HG02973 (cell line): ENCODE data around the gene CHML.

Source experiments
- ATAC-seq: cut with Tn5 transposase; IDR thresholded peaks from one replicate; pipeline ENCODE4 v1.9.1; 2021; ENCODE audit warnings: moderate library complexity; ENCODE audit not compliant: unreplicated experiment

CHML gene

GRCh38 chr1:241624935-241625334 lies 15.2 kb downstream of the CHML start:
- ATAC-seq: no peak

DNA sequence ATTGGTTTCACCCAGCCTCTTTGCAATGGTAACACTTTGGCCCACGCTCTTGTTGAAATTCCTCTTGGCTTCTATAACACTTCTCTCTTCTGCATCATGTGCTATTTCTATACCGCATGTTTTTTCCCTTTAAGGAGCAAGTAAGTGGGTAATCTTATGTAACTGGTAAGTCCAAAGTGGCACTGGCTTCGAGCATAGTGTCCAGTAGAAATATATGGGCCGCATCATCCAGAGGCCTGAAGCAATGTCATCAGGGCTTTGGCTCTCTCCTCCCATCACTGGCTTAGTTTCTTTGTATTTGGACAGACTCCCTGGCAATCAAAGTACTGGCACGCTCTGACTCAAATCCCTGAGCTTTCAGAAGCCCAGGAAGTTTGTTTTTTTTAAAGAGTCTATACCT lies 17.5 kb downstream of the CHML start:
- ATAC-seq: no peak

DNA sequence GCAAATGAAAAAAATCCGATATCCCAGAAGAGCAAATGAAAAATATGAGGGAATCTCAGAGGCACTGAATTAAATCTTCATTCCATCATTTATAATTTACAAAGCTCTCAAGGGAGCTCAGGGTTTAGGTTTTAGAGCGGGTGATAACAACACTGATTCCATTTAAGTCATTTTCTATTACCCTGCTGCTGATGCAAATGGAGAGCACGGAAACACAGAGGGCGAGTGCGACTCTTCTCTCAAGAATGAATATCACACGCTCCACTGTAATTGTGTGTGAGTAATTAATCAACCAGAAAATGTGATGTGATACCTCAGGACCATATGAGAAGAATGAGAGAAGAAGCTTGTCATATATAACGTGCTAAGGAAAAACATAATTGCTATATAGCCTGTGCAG lies 22.7 kb downstream of the CHML start:
- no peak for ATAC-seq

DNA sequence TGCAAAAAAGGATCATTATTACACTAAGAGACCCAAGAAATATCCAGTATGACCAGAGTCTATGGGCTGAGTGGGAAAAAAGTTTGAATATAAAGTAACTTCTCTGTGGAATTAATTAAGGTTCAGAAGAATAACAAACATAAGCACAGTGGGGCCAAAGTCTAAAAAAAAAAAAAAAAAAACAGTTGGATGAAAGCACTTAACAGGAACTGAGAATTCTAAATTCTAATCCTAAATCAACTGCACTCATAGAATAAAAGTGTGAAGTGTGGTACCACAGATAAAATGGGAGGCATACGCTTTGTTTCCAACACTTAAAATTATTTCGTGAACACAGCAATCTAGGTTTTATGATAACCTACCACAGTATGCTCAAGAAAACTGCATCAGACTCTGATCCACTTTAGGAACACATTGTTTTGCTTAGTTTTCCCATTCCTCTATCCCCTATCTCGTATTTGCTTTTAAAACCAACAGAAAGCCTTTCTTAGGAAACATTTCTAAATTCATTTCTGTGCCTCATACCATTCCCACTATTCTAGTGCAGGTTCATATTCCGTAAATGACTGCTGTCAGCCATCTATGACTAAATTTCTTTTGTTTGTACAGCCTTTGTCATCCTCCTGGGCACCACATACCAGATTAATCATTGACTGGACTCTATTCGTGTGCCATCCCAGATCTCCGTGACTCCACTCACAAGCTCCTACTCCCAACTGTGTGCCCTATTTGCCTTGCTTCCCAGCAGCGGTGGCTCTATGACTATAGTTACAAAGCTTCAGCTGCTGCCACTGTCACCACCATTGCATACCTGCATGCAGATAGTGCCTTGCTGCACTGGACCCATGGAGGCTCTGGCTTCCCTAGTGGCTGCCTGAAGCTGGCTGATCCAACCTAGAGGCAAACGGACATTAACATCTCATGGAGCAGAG lies 24.9 kb downstream of the CHML start:
- no peak for ATAC-seq

DNA sequence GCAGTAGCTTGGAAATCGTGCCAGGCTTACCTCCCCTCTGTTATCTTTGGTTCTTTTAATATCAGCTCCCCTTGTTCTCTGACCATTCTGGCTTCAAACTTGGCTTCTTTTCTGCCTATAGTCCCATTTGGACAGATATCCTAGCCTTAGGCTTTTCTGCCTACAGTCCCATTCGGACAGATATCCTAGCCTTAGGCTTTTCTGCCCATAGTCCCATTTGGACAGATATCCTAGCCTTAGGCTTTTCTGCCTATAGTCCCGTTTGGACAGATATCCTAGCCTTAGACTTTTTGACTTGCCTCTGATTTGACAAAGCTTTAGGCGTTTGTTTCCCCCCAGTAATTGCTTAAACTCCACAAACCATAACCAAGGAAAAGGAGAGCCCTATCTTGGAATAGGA lies 25.6 kb downstream of the CHML start:
- ATAC-seq: no peak

DNA sequence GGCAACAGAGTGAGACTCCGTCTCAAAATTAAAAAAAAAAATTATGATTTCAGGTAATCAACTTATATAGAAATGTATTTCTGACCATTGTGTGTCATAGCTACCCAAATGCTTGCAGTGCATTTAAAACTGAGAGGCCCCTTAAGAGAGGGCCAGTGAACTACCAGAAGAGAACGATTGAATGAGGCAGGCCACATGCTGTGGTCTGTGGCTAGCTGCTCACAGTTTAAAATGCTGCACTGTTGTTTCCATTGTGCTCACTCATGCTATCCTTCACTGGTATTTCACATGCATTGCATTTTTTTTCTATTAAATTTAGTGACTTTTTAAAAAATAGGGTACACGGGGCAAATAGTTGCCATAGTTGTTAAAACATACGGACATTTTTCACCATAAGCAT lies 26.0 kb downstream of the CHML start:
- no peak for ATAC-seq

- no peak for ATAC-seq
These were observed 27.4 kb downstream of the CHML start for GRCh38 chr1:241612533-241613477.

GRCh38 chr1:241611736-241612135 lies 28.4 kb downstream of the CHML start:
- no peak for ATAC-seq

- ATAC-seq: peak; percentile 89
These were observed 29.1 kb downstream of the CHML start for GRCh38 chr1:241611063-241611462.

GRCh38 chr1:241610056-241610815 lies 29.9 kb downstream of the CHML start:
- ATAC-seq: no peak

GRCh38 chr1:241608379-241609033 lies 31.7 kb downstream of the CHML start:
- no peak for ATAC-seq

DNA sequence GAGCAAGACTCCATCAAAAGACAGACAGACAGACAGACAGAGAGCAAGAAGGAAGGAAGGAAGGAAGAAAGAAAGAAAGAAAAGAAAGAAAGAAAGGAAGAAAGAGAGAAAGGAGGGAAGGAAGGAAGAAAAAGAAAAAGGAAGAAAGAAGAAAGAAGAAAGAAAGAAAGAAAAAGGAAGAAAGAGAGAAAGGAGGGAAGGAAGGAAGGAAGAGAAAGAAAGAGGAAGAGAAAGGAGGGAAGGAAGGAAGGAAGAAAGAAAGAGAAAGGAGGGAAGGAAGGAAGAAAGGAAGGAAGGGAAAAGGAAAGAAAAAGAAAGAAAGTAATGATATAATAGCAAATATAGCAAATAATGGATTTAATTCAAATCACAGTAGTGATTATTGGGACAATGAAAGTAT lies 32.7 kb downstream of the CHML start:
- ATAC-seq: no peak

- ATAC-seq: no peak
These were observed 33.6 kb downstream of the CHML start for GRCh38 chr1:241606544-241606943.

- ATAC-seq: no peak
These were observed 34.9 kb downstream of the CHML start for GRCh38 chr1:241605146-241605805.

GRCh38 chr1:241603731-241604245 lies 36.4 kb downstream of the CHML start:
- ATAC-seq: no peak

GRCh38 chr1:241600496-241600901 lies 39.7 kb downstream of the CHML start:
- peak; percentile 87 for ATAC-seq

DNA sequence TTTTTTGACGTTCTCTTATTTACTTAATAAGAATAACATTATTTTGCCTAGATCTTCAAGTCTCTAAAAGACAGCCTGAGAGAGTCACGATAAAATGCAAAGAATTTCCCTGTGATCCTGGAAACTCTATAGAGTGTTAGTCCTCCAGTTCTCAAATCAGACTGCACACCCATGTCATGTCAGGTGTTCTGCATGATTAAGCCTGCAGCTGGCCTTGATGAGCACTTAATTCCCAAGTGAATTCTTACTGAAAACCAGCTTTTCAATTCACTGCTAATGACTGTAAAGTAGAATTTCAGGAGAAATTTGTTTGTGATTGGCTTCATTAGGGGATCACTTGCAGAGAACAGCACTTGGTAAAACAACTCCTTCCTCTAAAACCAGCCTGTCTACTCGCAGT lies 41.9 kb downstream of the CHML start:
- ATAC-seq: peak; percentile 32

DNA sequence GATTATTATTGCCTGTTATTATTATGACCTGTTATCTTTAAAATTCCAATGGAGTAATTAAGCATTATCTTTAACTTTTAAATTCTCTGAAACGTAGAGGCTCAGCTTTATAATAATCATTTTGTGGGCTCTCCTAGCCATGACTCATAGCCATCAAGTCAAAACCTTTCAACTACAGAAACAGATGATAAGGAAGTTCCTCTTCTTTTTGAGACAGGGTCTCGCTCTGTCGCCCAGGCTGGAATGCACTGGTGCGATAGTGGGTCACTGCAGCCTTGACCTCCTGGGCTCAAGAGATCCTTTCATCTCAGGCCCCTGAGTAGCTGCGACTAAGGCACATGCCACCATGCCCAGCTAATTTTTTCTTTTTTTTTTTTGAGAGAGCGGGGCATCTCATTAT lies 43.5 kb downstream of the CHML start:
- no peak for ATAC-seq

- ATAC-seq: no peak
These were observed 47.0 kb downstream of the CHML start for GRCh38 chr1:241593186-241593585.
